GM13977 (cell line): ENCODE data around the gene MED20.

Source experiments
- DNase-seq: peaks from one replicate; pipeline ENCODE4 v3.0.0; 2012; ENCODE audit warnings: low spot score
- in situ Hi-C: fragments of 300-500 bp; cut with MboI; formaldehyde crosslinking; loops from one replicate; pipeline ENCODE4 v1.12.0; 2022; ENCODE audit warnings: low sequenced_read_pairs, low pct_unique_long_range_greater_than_20kb, mixed read lengths, inconsistent platforms; ENCODE audit not compliant: unreplicated experiment
- TF ChIP-seq, protein P1 (sequence below): IDR thresholded peaks from 2 replicates; pipeline ENCODE4 v1.5.1; 2012; ENCODE audit warnings: mild to moderate bottlenecking, control low read depth; ENCODE audit not compliant: insufficient read depth; ENCODE audit errors: extremely low read depth, missing control alignments

Gene MED20

DNA sequence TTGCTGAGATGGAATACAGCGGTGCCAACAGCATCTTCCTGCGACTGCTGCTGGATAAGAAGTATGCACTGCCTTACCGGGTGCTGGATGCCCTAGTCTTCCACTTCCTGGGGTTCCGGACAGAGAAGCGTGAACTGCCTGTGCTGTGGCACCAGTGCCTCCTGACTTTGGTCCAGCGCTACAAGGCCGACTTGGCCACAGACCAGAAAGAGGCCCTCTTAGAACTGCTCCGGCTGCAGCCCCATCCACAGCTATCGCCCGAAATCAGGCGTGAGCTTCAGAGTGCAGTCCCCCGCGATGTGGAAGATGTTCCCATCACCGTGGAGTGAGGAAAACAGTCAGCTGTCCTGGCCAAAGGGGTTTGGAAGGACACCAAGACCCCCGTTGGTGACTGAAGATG is 11.4 kb upstream of the MED20 start:
- no peak for DNase-seq
- TF ChIP-seq, protein P1, sequence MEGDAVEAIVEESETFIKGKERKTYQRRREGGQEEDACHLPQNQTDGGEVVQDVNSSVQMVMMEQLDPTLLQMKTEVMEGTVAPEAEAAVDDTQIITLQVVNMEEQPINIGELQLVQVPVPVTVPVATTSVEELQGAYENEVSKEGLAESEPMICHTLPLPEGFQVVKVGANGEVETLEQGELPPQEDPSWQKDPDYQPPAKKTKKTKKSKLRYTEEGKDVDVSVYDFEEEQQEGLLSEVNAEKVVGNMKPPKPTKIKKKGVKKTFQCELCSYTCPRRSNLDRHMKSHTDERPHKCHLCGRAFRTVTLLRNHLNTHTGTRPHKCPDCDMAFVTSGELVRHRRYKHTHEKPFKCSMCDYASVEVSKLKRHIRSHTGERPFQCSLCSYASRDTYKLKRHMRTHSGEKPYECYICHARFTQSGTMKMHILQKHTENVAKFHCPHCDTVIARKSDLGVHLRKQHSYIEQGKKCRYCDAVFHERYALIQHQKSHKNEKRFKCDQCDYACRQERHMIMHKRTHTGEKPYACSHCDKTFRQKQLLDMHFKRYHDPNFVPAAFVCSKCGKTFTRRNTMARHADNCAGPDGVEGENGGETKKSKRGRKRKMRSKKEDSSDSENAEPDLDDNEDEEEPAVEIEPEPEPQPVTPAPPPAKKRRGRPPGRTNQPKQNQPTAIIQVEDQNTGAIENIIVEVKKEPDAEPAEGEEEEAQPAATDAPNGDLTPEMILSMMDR = no peak
- in situ Hi-C loops = no loop called here

DNA sequence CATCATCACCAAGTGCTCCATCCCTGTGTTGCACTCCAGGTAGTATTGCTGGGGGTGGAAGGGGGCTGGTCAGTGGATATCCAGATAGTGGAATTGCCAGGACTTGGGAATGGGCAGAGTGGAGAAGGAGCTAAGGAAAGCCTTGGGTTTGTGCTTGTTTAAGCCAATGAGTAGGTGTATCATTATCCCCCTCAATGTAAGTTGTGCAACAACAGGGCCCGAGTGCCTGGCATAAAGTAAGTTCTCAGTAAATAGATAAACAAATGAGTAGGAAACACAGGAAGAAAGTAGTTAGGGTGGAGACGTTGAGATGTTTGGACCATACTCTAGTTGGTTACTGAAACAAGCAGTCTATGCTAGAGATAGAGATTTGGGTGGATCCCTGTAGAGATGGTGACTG is 10.9 kb upstream of the MED20 start:
- TF ChIP-seq, protein P1 = no peak
- in situ Hi-C loops = no loop called here
- DNase-seq = no peak

DNA sequence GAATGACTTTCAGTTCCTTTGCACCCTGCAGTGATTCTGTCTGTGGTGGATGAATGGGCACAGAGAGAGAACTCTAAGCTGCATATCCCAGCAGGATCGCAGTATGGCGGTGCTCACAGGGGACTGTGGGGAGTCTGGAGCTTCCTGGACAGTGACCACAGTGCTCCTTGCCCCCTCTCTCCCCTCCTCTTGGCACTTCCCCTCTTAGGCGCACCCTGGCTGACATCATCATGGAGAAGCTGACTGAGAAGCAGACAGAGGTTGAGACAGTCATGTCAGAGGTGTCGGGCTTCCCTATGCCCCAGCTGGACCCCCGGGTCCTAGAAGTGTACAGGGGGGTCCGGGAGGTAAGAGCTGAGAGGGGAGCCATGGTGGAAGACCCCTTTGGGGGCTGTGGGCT is 9.0 kb upstream of the MED20 start:
- TF ChIP-seq, protein P1 = no peak
- DNase-seq = no peak
- in situ Hi-C loops = loop anchor here (10.0 kb wide), 1 partner anchor 115 kb away; no protein-coding TSS in a partner anchor

DNA sequence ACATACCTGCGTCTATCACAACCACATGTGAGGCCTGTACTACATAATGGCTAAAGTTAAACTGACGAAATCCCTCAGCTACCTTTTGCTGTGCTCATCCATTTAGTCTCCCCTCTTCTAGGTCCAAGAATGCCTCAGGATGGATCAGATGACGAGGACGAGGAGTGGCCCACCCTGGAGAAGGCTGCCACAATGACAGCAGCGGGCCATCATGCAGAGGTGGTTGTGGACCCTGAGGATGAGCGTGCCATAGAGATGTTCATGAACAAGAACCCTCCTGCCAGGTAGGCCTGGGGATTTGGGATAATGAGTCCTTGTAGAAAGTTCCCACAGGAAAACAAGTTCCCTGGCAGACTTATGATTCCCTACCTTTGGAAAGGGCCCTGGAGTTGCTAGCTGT is 6.3 kb upstream of the MED20 start:
- TF ChIP-seq, protein P1 = no peak
- in situ Hi-C loops = loop anchor here (10.0 kb wide), 1 partner anchor 118 kb away; no protein-coding TSS in a partner anchor
- DNase-seq = no peak

DNA sequence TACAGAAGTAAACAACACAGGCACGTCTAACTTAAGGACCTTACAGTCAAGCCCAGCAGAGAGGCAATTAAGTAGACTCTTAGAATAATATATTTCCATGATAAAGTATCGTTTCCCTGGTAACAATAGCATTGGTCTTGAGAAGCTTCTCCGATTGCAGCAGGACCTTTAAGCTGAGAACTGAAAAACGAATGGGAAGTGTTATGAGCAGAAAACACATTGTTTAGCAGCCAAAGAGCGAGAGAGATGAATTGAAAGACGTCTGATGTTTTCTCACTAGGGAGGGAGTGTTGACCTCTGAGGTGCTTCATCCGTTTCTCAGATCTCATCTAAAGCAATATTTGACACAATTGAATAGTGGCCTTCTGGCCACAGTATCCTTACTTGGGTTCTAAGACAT is 1.2 kb upstream of the MED20 start:
- no peak for DNase-seq
- in situ Hi-C loops = loop anchor here (10.0 kb wide), 1 partner anchor 123 kb away; no protein-coding TSS in a partner anchor
- TF ChIP-seq, protein P1 = no peak

DNA sequence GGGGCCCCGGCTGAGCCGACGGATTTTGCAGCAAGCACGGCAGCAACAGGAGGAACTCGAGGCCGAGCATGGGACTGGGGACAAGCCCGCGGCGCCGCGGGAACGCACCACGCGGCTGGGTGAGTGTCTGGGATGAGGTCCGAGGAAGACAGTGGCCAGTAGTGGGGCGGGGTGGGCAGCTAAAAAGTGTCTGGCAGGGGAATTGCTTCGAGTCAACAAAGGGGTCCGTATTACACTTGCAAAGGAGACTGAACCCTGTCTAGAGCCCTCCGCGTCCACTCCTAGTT is 716 bp upstream of the MED20 start:
- no peak for DNase-seq
- TF ChIP-seq, protein P1 = no peak
- in situ Hi-C loops = loop anchor here (10.0 kb wide), 1 partner anchor 123 kb away; no protein-coding TSS in a partner anchor

DNA sequence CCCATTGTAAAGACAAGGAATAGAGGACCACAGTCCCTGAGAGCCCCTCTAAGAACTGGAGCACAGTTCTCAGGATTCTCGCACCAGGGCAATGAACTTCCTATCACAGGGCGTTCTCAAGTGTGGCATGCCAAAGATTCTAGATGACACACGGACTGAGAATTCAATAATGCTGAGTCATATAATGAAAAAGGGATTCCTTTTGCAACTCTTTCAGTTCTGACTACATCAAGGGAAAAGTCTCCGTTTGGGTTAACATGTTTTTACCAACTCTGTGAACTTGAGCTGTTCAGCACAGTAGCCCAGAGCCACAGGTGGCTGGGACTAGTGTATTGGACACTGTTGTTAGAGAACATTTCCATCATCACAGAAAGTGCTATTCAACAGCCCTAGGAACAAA is 3.4 kb downstream of the MED20 start:
- TF ChIP-seq, protein P1 = no peak
- in situ Hi-C loops = no loop called here

More for the DNA sequence above, 3.4 kb downstream of the MED20 start:
- no peak for DNase-seq
